Liver (tissue), 3 donors: ENCODE results near the gene PPP2R5C.

Experiments used
- EGR1 ChIP-seq, 2 donors: IDR thresholded peaks; 2 replicates each; pipeline ENCODE4 v1.6.1; 2016 to 2018; ENCODE audit warnings: antibody characterized with exemption in 2 of 2, low read depth in 2 of 2
- GABPA ChIP-seq, 2 donors: IDR thresholded peaks in 1 of 2; conservative IDR thresholded peaks in 1 of 2; 2 replicates each; pipeline ENCODE4 v1.6.1; 2016; ENCODE audit warnings: antibody characterized with exemption in 2 of 2, mild to moderate bottlenecking in 1 of 2, moderate library complexity in 1 of 2
- RAD21 ChIP-seq, 2 donors: IDR thresholded peaks; 2 replicates each; pipeline ENCODE4 v1.6.1; 2016; ENCODE audit warnings: antibody characterized with exemption in 2 of 2, mild to moderate bottlenecking in 2 of 2
- TF ChIP-seq, protein P1 (sequence below): fragments of 150-350 bp; IDR thresholded peaks from 2 replicates; pipeline ENCODE4 v1.5.1; 2017; ENCODE audit warnings: improper control_type of control experiment, low read depth, low read length; ENCODE audit not compliant: missing input control
- TF ChIP-seq, protein P2 (sequence below): IDR thresholded peaks from 2 replicates; pipeline ENCODE4 v1.6.1; 2016; ENCODE audit warnings: antibody characterized with exemption
- donor health status: healthy.
- donor health status: healthy.

DNA sequence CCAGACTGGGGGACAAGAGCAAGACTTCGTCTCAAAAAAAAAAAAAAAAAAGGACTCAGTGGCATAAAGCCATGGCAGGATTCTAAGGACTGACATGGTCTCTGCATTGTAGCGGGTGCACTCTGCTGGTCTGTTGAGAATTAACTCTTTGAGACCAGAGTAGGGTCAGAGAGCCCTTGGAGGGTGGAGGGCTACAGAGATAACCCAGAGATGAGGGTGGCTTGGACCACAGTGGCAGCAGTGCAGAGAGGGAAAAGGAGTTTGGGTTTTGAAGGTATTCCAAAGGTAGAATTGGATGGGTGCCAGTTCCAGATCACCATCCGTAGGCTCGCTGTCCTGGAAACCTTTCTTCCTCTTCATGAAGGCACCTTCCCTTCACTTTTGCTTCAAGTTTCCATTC, 188.6 kb downstream of the PPP2R5C start:
- no peak for TF ChIP-seq RAD21 (IDR thresholded peaks at IDR 0.05)
- TF ChIP-seq, protein P1, sequence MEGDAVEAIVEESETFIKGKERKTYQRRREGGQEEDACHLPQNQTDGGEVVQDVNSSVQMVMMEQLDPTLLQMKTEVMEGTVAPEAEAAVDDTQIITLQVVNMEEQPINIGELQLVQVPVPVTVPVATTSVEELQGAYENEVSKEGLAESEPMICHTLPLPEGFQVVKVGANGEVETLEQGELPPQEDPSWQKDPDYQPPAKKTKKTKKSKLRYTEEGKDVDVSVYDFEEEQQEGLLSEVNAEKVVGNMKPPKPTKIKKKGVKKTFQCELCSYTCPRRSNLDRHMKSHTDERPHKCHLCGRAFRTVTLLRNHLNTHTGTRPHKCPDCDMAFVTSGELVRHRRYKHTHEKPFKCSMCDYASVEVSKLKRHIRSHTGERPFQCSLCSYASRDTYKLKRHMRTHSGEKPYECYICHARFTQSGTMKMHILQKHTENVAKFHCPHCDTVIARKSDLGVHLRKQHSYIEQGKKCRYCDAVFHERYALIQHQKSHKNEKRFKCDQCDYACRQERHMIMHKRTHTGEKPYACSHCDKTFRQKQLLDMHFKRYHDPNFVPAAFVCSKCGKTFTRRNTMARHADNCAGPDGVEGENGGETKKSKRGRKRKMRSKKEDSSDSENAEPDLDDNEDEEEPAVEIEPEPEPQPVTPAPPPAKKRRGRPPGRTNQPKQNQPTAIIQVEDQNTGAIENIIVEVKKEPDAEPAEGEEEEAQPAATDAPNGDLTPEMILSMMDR: no peak
- TF ChIP-seq EGR1 (IDR thresholded peaks at IDR 0.05; ENCODE audit: low read depth in 2 of 2): no peak
- TF ChIP-seq, protein P2, sequence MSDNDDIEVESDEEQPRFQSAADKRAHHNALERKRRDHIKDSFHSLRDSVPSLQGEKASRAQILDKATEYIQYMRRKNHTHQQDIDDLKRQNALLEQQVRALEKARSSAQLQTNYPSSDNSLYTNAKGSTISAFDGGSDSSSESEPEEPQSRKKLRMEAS: no peak
- TF ChIP-seq GABPA (IDR thresholded peaks at IDR 0.05 in 1 of 2, conservative IDR thresholded peaks at IDR 0.05 in 1 of 2): no peak
